DND-41 (cell line): ENCODE measurements around the gene ADSS1.

ENCODE experiments used
- EZH2 ChIP-seq: IDR thresholded peaks from 3 replicates; pipeline ENCODE4 v1.6.1; 2012; ENCODE audit warnings: borderline replicate concordance, low read depth, mild to moderate bottlenecking, moderate library complexity, low read length, inconsistent platforms; ENCODE audit not compliant: severe bottlenecking
- TF ChIP-seq, protein P1 (sequence below): IDR thresholded peaks from 2 replicates; pipeline ENCODE4 v1.5.1; 2012; ENCODE audit warnings: borderline replicate concordance, low read length, moderate library complexity, mild to moderate bottlenecking; ENCODE audit not compliant: poor library complexity, severe bottlenecking; ENCODE audit errors: extremely low read depth

DNA sequence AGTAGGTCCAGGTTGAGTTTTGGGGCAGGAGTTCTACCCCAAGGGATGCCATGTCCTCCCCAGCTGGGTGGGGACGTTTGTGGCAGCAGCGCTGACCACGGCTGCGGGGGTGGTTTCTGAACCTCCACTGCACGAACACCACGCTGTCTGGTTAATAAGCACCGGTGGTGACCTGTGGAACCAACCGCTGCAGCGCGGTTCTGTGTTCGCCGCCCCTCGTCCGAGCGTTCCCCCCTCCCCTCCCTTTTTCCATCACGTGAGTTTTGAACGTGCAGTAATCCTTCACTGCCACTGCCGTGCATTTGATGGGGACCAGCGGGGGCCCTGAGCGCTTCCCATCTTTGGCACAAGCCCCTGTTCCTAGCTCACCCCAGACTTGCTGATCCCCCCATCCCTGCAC is 6.4 kb upstream of the ADSS1 start:
- no peak for TF ChIP-seq EZH2
- TF ChIP-seq, protein P1, sequence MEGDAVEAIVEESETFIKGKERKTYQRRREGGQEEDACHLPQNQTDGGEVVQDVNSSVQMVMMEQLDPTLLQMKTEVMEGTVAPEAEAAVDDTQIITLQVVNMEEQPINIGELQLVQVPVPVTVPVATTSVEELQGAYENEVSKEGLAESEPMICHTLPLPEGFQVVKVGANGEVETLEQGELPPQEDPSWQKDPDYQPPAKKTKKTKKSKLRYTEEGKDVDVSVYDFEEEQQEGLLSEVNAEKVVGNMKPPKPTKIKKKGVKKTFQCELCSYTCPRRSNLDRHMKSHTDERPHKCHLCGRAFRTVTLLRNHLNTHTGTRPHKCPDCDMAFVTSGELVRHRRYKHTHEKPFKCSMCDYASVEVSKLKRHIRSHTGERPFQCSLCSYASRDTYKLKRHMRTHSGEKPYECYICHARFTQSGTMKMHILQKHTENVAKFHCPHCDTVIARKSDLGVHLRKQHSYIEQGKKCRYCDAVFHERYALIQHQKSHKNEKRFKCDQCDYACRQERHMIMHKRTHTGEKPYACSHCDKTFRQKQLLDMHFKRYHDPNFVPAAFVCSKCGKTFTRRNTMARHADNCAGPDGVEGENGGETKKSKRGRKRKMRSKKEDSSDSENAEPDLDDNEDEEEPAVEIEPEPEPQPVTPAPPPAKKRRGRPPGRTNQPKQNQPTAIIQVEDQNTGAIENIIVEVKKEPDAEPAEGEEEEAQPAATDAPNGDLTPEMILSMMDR = no peak
